Progenitor cell of endocrine pancreas (in vitro differentiated cells): ENCODE results near the gene GPS1. TPM values are rescaled to one million over a fixed set of nuclear protein-coding genes. Genes with fewer than 3 reads are reported as not detected.

Experiments
- DNase-seq: peaks from one replicate; pipeline ENCODE4 v3.0.0; 2021; ENCODE audit warnings: low spot score; ENCODE audit not compliant: unreplicated experiment
- H3K27ac Mint-ChIP-seq: 2 replicates; pipeline ENCODE4 v1.8.0; 2021; ENCODE audit warnings: mild to moderate bottlenecking, moderate library complexity, mixed read lengths
- H3K27me3 Mint-ChIP-seq: 2 replicates; pipeline ENCODE4 v1.8.0; 2021; ENCODE audit warnings: mixed read lengths
- H3K36me3 Mint-ChIP-seq: 2 replicates; pipeline ENCODE4 v1.8.0; 2022; ENCODE audit warnings: mixed read lengths; ENCODE audit not compliant: insufficient read depth
- H3K4me1 Mint-ChIP-seq: 2 replicates; pipeline ENCODE4 v1.8.0; 2021; ENCODE audit warnings: low read depth, mixed read lengths
- H3K4me3 Mint-ChIP-seq: 2 replicates; pipeline ENCODE4 v1.8.0; 2021; ENCODE audit warnings: low read depth, mild to moderate bottlenecking, moderate library complexity, mixed read lengths
- H3K9me3 Mint-ChIP-seq: 2 replicates; pipeline ENCODE4 v1.8.0; 2021; ENCODE audit warnings: low read depth, mixed read lengths
- CTCF ChIP-seq: fragments of 200-600 bp; sonication (generic); IDR thresholded peaks from one replicate; pipeline ENCODE4 v1.5.0; 2021; ENCODE audit warnings: antibody characterized with exemption, mild to moderate bottlenecking; ENCODE audit not compliant: unreplicated experiment
- total RNA-seq: library from RNA; stranded (reverse); gene quantifications from 2 replicates; pipeline ENCODE4 v1.2.1, GENCODE V29; 2021

The GPS1 gene
- total RNA-seq, 1 donor from 2014 or later, result 137 TPM

GRCh38 chr17:82063424-82064415 is 12.0 kb downstream of the GPS1 start:
- Mint-ChIP-seq H3K27me3 (no peaks in the 10 kb centered on the region), H3K36me3 (peaks cover 2% of the 10 kb centered on the region), H3K4me1 (peaks cover 1% of the 10 kb centered on the region), H3K4me3 (peak overlapping the region; percentile 65), H3K9me3 (no peaks in the 10 kb centered on the region), H3K27ac (no peak overlapping the region)
- TF ChIP-seq CTCF, result no peak
- no peak for DNase-seq

GRCh38 chr17:82064433-82065192 is 12.9 kb downstream of the GPS1 start:
- Mint-ChIP-seq H3K27me3 (no peaks in the 10 kb centered on the region), H3K9me3 (no peaks in the 10 kb centered on the region), H3K36me3 (peaks cover 2% of the 10 kb centered on the region), H3K4me3 (peak overlapping the region; percentile 65), H3K4me1 (peaks cover 1% of the 10 kb centered on the region), H3K27ac (no peak overlapping the region)
- no peak for TF ChIP-seq CTCF
- DNase-seq, result no peak

- H3K27me3 Mint-ChIP-seq, result no peaks in the 10 kb centered on the region
- H3K36me3 Mint-ChIP-seq, result peaks cover under 1% of the 10 kb centered on the region
- no peaks in the 10 kb centered on the region for H3K9me3 Mint-ChIP-seq
- no peak for TF ChIP-seq CTCF
- H3K4me3 Mint-ChIP-seq, result peak overlapping the region; percentile 65
- no peak for DNase-seq
- no peak overlapping the region for H3K27ac Mint-ChIP-seq
- peaks cover 1% of the 10 kb centered on the region for H3K4me1 Mint-ChIP-seq
These were observed 13.5 kb downstream of the GPS1 start for GRCh38 chr17:82065193-82065637.

- DNase-seq, result peak; percentile 40
- no peaks in the 10 kb centered on the region for H3K36me3 Mint-ChIP-seq
- TF ChIP-seq CTCF, result no peak
- peak within 1 kb of the TSS; percentile 92 for H3K27ac Mint-ChIP-seq
- H3K27me3 Mint-ChIP-seq, result peaks cover 4% of the 10 kb centered on the region
- H3K4me3 Mint-ChIP-seq, result peak within 1 kb of the TSS; percentile 76
- peaks cover 1% of the 10 kb centered on the region for H3K4me1 Mint-ChIP-seq
- H3K9me3 Mint-ChIP-seq, result no peaks in the 10 kb centered on the region
These were observed 14.1 kb downstream of the GPS1 start, which contains the start of gene DUS1L for GRCh38 chr17:82065638-82066303. DUS1L (minus strand) TSS chr17:82065804; CDS start chr17:82065059, 745 bp downstream.

- Mint-ChIP-seq H3K27ac (no peak overlapping the region), H3K4me3 (no peak overlapping the region), H3K4me1 (peaks cover 1% of the 10 kb centered on the region), H3K27me3 (peaks cover 20% of the 10 kb centered on the region), H3K9me3 (no peaks in the 10 kb centered on the region), H3K36me3 (no peaks in the 10 kb centered on the region)
- DNase-seq, result no peak
- TF ChIP-seq CTCF, result no peak
These were observed 18.9 kb downstream of the GPS1 start for GRCh38 chr17:82070611-82071010.
